Mesendoderm (in vitro differentiated cells): Measurements from ENCODE around the gene ARID2.
A peak's percentile ranks its signal among the peaks of the same experiment; 100 is the strongest.

ENCODE experiments used
- DNase-seq: peaks from one replicate; pipeline ENCODE4 v3.0.0; 2013
- H2AK5ac ChIP-seq: 2 replicates; pipeline ENCODE4 v1.6.1; 2013; ENCODE audit warnings: low read length, inconsistent platforms
- H2BK120ac ChIP-seq: 2 replicates; pipeline ENCODE4 v1.6.1; 2013; ENCODE audit warnings: low read depth, mild to moderate bottlenecking, low read length, moderate library complexity, mixed read lengths
- H2BK15ac ChIP-seq: replicated peaks from 2 replicates; pipeline ENCODE4 v1.6.1; 2013; ENCODE audit warnings: low read depth, mild to moderate bottlenecking, moderate library complexity
- H2BK5ac ChIP-seq: 2 replicates; pipeline ENCODE4 v1.6.1; 2013; ENCODE audit warnings: low read length, inconsistent platforms
- H3K18ac ChIP-seq: 2 replicates; pipeline ENCODE4 v1.6.1; 2013; ENCODE audit warnings: mild to moderate bottlenecking, low read length, mixed read lengths
- H3K23ac ChIP-seq: one replicate; pipeline ENCODE4 v1.6.1; 2013; ENCODE audit warnings: low read length
- H3K27ac ChIP-seq: 2 replicates; pipeline ENCODE4 v1.5.1; 2013; ENCODE audit warnings: low read depth, mild to moderate bottlenecking, inconsistent platforms, low read length, moderate library complexity
- H3K27me3 ChIP-seq: 2 replicates; pipeline ENCODE4 v1.6.1; 2013; ENCODE audit warnings: low read length, control low read depth, mild to moderate bottlenecking, inconsistent platforms; ENCODE audit not compliant: insufficient read depth, poor library complexity
- H3K36me3 ChIP-seq: 2 replicates; pipeline ENCODE4 v1.6.1; 2013; ENCODE audit warnings: low read length, inconsistent platforms; ENCODE audit not compliant: control insufficient read depth, insufficient read depth
- H3K4ac ChIP-seq: one replicate; pipeline ENCODE4 v1.6.1; 2013; ENCODE audit warnings: low read depth, mild to moderate bottlenecking, low read length, moderate library complexity
- H3K4me1 ChIP-seq: 2 replicates; pipeline ENCODE4 v1.6.1; 2013; ENCODE audit warnings: low read depth, low read length, inconsistent platforms; ENCODE audit not compliant: control insufficient read depth
- H3K4me2 ChIP-seq: 2 replicates; pipeline ENCODE4 v1.6.1; 2013; ENCODE audit warnings: low read length
- H3K4me3 ChIP-seq: 2 replicates; pipeline ENCODE4 v1.5.1; 2013; ENCODE audit warnings: mild to moderate bottlenecking, low read length
- H3K56ac ChIP-seq: one replicate; pipeline ENCODE4 v1.6.1; 2013; ENCODE audit warnings: low read length
- H3K79me1 ChIP-seq: 2 replicates; pipeline ENCODE4 v1.6.1; 2013; ENCODE audit warnings: low read length, inconsistent platforms
- H3K79me2 ChIP-seq: 2 replicates; pipeline ENCODE4 v1.6.1; 2013; ENCODE audit warnings: mild to moderate bottlenecking, low read length; ENCODE audit not compliant: control insufficient read depth, insufficient read depth
- H3K9ac ChIP-seq: 2 replicates; pipeline ENCODE4 v1.6.1; 2013; ENCODE audit warnings: low read length, inconsistent platforms
- H4K5ac ChIP-seq: one replicate; pipeline ENCODE4 v1.6.1; 2013; ENCODE audit warnings: low read length
- H4K8ac ChIP-seq: one replicate; pipeline ENCODE4 v1.6.1; 2013; ENCODE audit warnings: low read depth, mild to moderate bottlenecking, control low read depth, low read length, moderate library complexity
- WGBS: extraction: QIAGEN DNeasy Blood & Tissue Kit; methylation state at CpG from one replicate; pipeline ENCODE4 v1.1.7; 2013; ENCODE audit warnings: low lambda C conversion rate, missing lambda C conversion rate; ENCODE audit not compliant: insufficient coverage; ENCODE audit errors: extremely low coverage; 5-methylcytosine and 5-hydroxymethylcytosine counted together

The ARID2 gene

DNA sequence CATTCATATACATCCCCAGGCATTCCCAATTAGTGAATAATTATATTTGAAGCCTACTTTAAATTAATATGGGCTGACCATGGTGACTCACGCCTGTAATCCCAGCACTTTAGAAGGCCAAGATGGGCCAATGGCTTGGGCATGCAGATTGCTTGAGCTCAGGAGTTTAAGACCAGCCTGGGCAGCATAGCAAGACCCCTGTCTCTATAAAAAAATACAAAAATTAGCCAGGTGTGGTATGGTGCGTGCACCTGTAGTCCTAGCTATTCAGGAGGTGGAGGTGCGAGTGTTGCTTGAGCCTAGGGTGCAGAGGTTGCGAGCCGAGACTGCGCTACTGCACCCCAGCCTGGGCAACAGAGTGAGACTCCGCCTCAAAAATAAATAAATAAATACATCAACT lies 7.6 kb upstream of the ARID2 start:
- no peak overlapping the region for H2AK5ac ChIP-seq
- H3K27ac ChIP-seq, result no peak overlapping the region
- no peak for DNase-seq
- no peak overlapping the region for H3K56ac ChIP-seq
- no peak overlapping the region for H3K23ac ChIP-seq
- H3K4me1 ChIP-seq, result no peaks in the 10 kb centered on the region
- H3K9ac ChIP-seq, result no peak overlapping the region
- no peak overlapping the region for H3K4me3 ChIP-seq
- no peaks in the 10 kb centered on the region for H3K27me3 ChIP-seq
- H3K36me3 ChIP-seq, result no peaks in the 10 kb centered on the region
- H4K5ac ChIP-seq, result no peak overlapping the region
- no peak overlapping the region for H2BK5ac ChIP-seq
- H3K18ac ChIP-seq, result no peak overlapping the region
- no peak overlapping the region for H2BK120ac ChIP-seq
- H4K8ac ChIP-seq, result no peak overlapping the region
- H3K79me2 ChIP-seq, result peaks cover 6% of the 10 kb centered on the region
- no peak overlapping the region for H2BK15ac ChIP-seq
- H3K4ac ChIP-seq, result no peak overlapping the region
- no peaks in the 10 kb centered on the region for H3K79me1 ChIP-seq
- no peak overlapping the region for H3K4me2 ChIP-seq
- WGBS, result no CpG with 5 or more reads among the region's 7 CpGs

DNA sequence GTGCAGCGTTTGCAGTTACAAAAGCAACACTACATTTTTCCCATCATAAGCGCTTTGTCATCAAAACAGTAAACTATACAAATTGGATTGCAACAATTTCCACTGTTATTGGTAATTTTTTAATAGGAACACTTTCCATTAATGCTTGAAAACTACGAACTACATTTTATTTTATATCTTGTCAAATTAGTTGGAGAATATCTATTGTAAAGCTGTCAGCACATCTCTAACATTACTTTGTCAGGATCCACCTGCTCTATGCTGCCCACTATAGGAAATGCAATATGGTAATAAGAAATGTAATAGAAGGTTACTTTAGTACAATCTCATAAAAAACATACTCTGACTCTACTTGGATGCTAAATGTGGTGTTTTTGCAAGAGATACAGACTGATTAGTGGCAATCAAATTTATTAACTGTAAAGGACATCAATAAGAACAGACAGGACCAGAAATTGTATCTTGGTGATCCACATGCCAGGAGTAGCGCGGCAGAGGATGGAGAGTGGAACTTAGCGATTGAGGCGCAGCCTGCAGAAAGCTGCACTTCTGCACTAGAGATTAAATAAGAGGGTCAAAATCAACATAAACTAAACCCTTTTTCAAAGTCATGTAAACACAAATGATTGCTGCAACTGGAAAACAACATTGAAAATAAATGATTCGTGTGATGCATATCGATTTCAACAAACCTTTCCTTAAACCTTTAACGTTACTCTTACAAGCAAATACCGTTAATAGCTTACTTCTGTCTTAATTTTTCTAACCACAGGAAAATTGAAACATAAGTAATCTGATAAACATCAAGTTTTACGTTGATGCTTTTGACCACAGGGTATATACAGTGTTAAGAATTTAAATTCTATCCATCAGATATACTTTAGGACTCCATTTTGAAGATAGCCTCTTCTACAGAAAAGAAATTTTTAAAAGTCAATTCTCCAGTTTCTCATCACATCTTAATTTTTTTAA lies 3.6 kb upstream of the ARID2 start:
- Histone ChIP-seq H3K4me1 (no peaks in the 10 kb centered on the region), H3K36me3 (no peaks in the 10 kb centered on the region), H3K27ac (no peak overlapping the region), H4K8ac (no peak overlapping the region), H2AK5ac (no peak overlapping the region), H3K4me3 (peak overlapping the region; percentile 97), H3K4me2 (peak overlapping the region; percentile 4), H3K79me1 (no peaks in the 10 kb centered on the region), H3K27me3 (no peaks in the 10 kb centered on the region), H3K56ac (peak overlapping the region; percentile 97), H2BK15ac (no peak overlapping the region), H4K5ac (no peak overlapping the region), H2BK120ac (no peak overlapping the region), H3K4ac (no peak overlapping the region), H2BK5ac (no peak overlapping the region), H3K79me2 (peaks cover 7% of the 10 kb centered on the region), H3K23ac (no peak overlapping the region), H3K18ac (no peak overlapping the region), H3K9ac (peak overlapping the region; percentile 97)
- WGBS, result no CpG with 5 or more reads among the region's 12 CpGs
- peak; percentile 41 for DNase-seq

DNA sequence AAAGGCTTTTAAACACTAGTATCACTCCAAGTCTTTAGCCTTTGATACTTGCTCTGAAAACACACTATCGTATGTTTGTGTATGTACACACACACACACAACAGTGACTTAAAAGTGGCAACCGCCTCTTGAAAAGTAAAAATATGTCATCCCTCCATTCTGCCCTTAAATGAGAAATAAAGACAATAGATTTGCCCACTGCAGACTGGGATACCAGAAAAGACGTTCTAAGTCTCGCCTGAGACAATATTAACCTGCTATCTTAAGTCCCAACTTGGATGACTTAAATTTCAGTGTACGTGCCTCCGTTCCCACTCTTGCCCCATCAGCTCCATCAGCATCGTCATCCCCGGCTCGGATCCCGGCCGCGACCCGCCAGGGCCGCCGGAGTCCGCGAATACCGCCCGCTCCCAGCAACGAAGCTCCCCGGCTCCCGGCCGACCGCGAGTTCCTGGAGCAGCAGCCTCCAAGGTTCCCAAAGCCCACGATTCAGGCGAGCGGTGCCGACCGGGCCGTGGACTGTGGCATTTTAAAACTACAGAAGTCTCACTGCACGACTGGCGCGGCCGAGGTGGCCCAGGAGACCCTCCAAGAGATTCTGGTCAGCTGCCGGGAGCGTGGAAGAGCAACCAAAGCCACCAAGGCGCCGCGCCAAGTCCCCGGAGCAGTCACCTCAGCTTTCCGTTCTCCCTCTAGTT lies 2.8 kb upstream of the ARID2 start:
- DNase-seq, result peak; percentile 51
- peak overlapping the region; percentile 94 for H3K27ac ChIP-seq
- no CpG with 5 or more reads among the region's 42 CpGs for WGBS

DNA sequence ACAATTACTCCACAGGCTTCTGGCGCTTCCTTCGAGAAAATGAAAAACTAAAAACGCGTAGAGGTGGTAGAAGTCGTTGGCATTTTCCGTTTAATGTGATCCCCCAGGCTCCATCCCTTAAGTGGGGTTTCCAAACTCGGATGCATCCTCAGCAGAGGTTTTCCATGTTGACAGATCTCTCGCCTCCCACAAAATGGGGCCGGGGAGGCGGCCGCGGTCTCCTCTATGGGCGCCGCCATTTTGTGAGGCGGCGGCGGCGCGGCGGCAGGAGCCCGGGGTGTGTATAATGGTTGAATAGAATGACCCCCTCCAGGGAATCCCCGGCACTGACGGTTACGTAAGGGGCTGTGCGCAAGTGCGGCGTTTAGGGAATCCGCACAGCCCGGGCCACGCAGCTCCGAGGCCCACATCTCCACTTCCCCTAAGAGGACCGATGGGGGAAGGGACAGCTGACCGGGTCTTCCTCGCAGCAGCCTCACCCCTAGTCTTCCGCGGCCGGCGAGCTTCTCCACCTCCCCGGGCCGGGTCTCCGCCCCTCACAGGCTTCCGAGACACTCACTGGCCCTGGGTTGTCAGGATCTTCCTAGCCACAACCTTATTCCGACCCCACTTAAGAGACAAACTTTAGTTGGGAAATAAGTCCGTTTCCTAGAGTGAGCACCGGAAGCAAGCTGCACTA lies 2.1 kb upstream of the ARID2 start:
- H3K27ac ChIP-seq, result peak overlapping the region; percentile 94

More for the DNA sequence above, 2.8 kb upstream of the ARID2 start:
- Histone ChIP-seq H3K79me1 (no peaks in the 10 kb centered on the region), H3K23ac (peak overlapping the region; percentile 86), H2BK120ac (peak overlapping the region; percentile 64), H4K8ac (no peak overlapping the region), H3K4me1 (no peaks in the 10 kb centered on the region), H2BK15ac (no peak overlapping the region), H3K56ac (peak overlapping the region; percentile 97), H3K36me3 (no peaks in the 10 kb centered on the region), H2BK5ac (peak overlapping the region; percentile 84), H3K9ac (peak overlapping the region; percentile 97), H2AK5ac (no peak overlapping the region), H4K5ac (no peak overlapping the region), H3K18ac (peak overlapping the region; percentile 77), H3K4ac (peak overlapping the region; percentile 73), H3K4me2 (peak overlapping the region; percentile 62), H3K27me3 (no peaks in the 10 kb centered on the region), H3K4me3 (peak overlapping the region; percentile 97), H3K79me2 (peaks cover 10% of the 10 kb centered on the region)

DNA sequence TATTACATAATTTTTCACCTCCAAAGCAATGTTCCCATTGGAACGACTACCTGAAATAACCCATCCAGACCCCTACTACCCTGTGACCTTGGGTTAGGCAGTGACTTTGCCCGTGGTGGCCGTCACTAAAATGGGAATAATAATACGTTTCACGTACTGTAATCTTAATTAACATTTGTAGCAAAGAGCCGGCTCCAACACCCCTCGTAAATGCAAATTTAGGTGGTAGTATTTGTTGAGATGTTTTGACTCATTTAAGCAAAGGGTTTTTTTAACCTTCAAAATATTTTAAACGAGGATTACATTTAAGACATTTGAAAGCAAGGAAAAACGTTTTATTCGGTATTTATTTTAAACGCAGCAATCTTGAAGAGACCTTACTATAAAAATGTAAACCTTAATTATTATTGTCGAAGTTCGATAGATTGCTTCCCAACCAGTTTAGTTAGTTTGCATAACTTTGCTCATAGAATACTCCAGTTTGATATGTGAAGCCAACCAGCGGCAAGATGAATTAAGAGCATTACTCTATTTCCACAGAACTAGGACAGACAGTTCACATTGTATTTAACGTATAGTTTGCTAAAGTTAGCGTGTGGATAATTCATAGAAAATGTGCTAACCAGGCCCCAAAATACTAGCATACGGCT lies 1.4 kb upstream of the ARID2 start:
- peak overlapping the region; percentile 55 for H3K4ac ChIP-seq
- no peak overlapping the region for H2AK5ac ChIP-seq
- no peaks in the 10 kb centered on the region for H3K79me1 ChIP-seq
- peak overlapping the region; percentile 79 for H2BK5ac ChIP-seq
- H3K4me2 ChIP-seq, result peak overlapping the region; percentile 84
- no peak overlapping the region for H4K8ac ChIP-seq
- H3K18ac ChIP-seq, result peak overlapping the region; percentile 71
- no CpG with 5 or more reads among the region's 17 CpGs for WGBS
- peak overlapping the region; percentile 18 for H3K23ac ChIP-seq
- no peak overlapping the region for H2BK120ac ChIP-seq
- peaks cover 13% of the 10 kb centered on the region for H3K79me2 ChIP-seq
- H4K5ac ChIP-seq, result no peak overlapping the region
- H3K9ac ChIP-seq, result peak overlapping the region; percentile 97
- no peak for DNase-seq
- no peaks in the 10 kb centered on the region for H3K4me1 ChIP-seq
- H3K27me3 ChIP-seq, result no peaks in the 10 kb centered on the region
- peak overlapping the region; percentile 39 for H2BK15ac ChIP-seq
- H3K4me3 ChIP-seq, result peak overlapping the region; percentile 61
- peak overlapping the region; percentile 93 for H3K56ac ChIP-seq
- no peaks in the 10 kb centered on the region for H3K36me3 ChIP-seq
- peak overlapping the region; percentile 94 for H3K27ac ChIP-seq

More for the DNA sequence above, 2.1 kb upstream of the ARID2 start:
- Histone ChIP-seq H3K79me2 (peaks cover 13% of the 10 kb centered on the region), H2BK15ac (no peak overlapping the region), H2BK5ac (peak overlapping the region; percentile 84), H2BK120ac (peak overlapping the region; percentile 64), H3K4me3 (peak overlapping the region; percentile 97), H3K4me2 (peak overlapping the region; percentile 84), H3K56ac (peak overlapping the region; percentile 97), H3K36me3 (no peaks in the 10 kb centered on the region), H3K18ac (peak overlapping the region; percentile 77), H3K79me1 (no peaks in the 10 kb centered on the region), H3K9ac (peak overlapping the region; percentile 97), H3K4ac (peak overlapping the region; percentile 73), H2AK5ac (no peak overlapping the region), H3K27me3 (no peaks in the 10 kb centered on the region), H3K4me1 (no peaks in the 10 kb centered on the region), H4K5ac (no peak overlapping the region), H4K8ac (no peak overlapping the region), H3K23ac (peak overlapping the region; percentile 86)
- WGBS, result no CpG with 5 or more reads among the region's 45 CpGs
- DNase-seq, result peak; percentile 99
